ENCODE results near the gene HOXA13.

HOXA13 gene

GRCh38 chr7:27151931-27152815, 47.7 kb downstream of the HOXA13 start, which contains the start of gene HOXA3:
Gene HOXA3 (minus strand): TSS chr7:27152583. CDS start chr7:27110640, 41,943 bp downstream.
- no peak within 1 kb of the TSS for H3K4me3 ChIP-seq (ENCODE audit: low read length)
- H4K8ac ChIP-seq (ENCODE audit: low read depth, low read length): no peak within 1 kb of the TSS

GRCh38 chr7:27151341-27151930, 48.5 kb downstream of the HOXA13 start:
- Histone ChIP-seq H3K4me1 (ENCODE audit: control insufficient read depth, low read depth, low read length) (no peaks in the 10 kb centered on the region), H3K79me1 (ENCODE audit: low read length) (no peaks in the 10 kb centered on the region), H3K4ac (ENCODE audit: low read depth, low read length) (no peak overlapping the region), H3K4me2 (ENCODE audit: low read length) (peak overlapping the region; percentile 36), H2BK5ac (ENCODE audit: low read length) (no peak overlapping the region), H3K9ac (ENCODE audit: low read length) (no peak overlapping the region), H2BK15ac (replicated peaks; ENCODE audit: low read depth) (no peak overlapping the region), H3K4me3 (ENCODE audit: low read length) (no peak overlapping the region), H2BK120ac (ENCODE audit: low read depth, low read length) (no peak overlapping the region), H3K18ac (ENCODE audit: low read length) (no peak overlapping the region), H3K79me2 (ENCODE audit: control insufficient read depth, insufficient read depth, low read length) (no peaks in the 10 kb centered on the region), H2AK5ac (ENCODE audit: low read length) (no peak overlapping the region), H3K27ac (ENCODE audit: low read depth, low read length) (no peak overlapping the region), H3K23ac (ENCODE audit: low read length) (peak overlapping the region; percentile 33), H3K36me3 (ENCODE audit: control insufficient read depth, insufficient read depth, low read length) (no peaks in the 10 kb centered on the region), H4K8ac (ENCODE audit: low read depth, low read length) (no peak overlapping the region), H4K5ac (ENCODE audit: low read length) (no peak overlapping the region), H3K27me3 (ENCODE audit: insufficient read depth, low read length, poor library complexity) (peaks cover 89% of the 10 kb centered on the region), H3K56ac (ENCODE audit: low read length) (no peak overlapping the region)
- no CpG with 5 or more reads among the region's 27 CpGs for WGBS (ENCODE audit: extremely low coverage, insufficient coverage, low lambda C conversion rate)
- DNase-seq: no peak

More at GRCh38 chr7:27151931-27152815, 47.7 kb downstream of the HOXA13 start, which contains the start of gene HOXA3:
- peaks cover 89% of the 10 kb centered on the region for H3K27me3 ChIP-seq (ENCODE audit: insufficient read depth, low read length, poor library complexity)
- no peak within 1 kb of the TSS for H2BK120ac ChIP-seq (ENCODE audit: low read depth, low read length)
- H3K23ac ChIP-seq (ENCODE audit: low read length): no peak within 1 kb of the TSS
- no peaks in the 10 kb centered on the region for H3K79me2 ChIP-seq (ENCODE audit: control insufficient read depth, insufficient read depth, low read length)
- DNase-seq: no peak
- no peak within 1 kb of the TSS for H3K56ac ChIP-seq (ENCODE audit: low read length)
- H2BK15ac ChIP-seq (replicated peaks; ENCODE audit: low read depth): no peak within 1 kb of the TSS
- no peak within 1 kb of the TSS for H2AK5ac ChIP-seq (ENCODE audit: low read length)
- H3K27ac ChIP-seq (ENCODE audit: low read depth, low read length): no peak within 1 kb of the TSS
- no peak within 1 kb of the TSS for H2BK5ac ChIP-seq (ENCODE audit: low read length)
- no peaks in the 10 kb centered on the region for H3K79me1 ChIP-seq (ENCODE audit: low read length)
- no peak within 1 kb of the TSS for H4K5ac ChIP-seq (ENCODE audit: low read length)
- H3K4me1 ChIP-seq (ENCODE audit: control insufficient read depth, low read depth, low read length): no peaks in the 10 kb centered on the region
- no peaks in the 10 kb centered on the region for H3K36me3 ChIP-seq (ENCODE audit: control insufficient read depth, insufficient read depth, low read length)
- no peak within 1 kb of the TSS for H3K18ac ChIP-seq (ENCODE audit: low read length)
- no peak within 1 kb of the TSS for H3K4me2 ChIP-seq (ENCODE audit: low read length)
- no CpG with 5 or more reads among the region's 53 CpGs for WGBS (ENCODE audit: extremely low coverage, insufficient coverage, low lambda C conversion rate)
- H3K4ac ChIP-seq (ENCODE audit: low read depth, low read length): no peak within 1 kb of the TSS
- H3K9ac ChIP-seq (ENCODE audit: low read length): no peak within 1 kb of the TSS

- Histone ChIP-seq H3K27me3 (ENCODE audit: insufficient read depth, low read length, poor library complexity) (peaks cover 89% of the 10 kb centered on the region), H3K27ac (ENCODE audit: low read depth, low read length) (no peak overlapping the region)
Observed at GRCh38 chr7:27150568-27151340, 49.1 kb downstream of the HOXA13 start.

GRCh38 chr7:27149842-27150567, 49.9 kb downstream of the HOXA13 start:
- Histone ChIP-seq H4K5ac (ENCODE audit: low read length) (no peak overlapping the region), H3K4me2 (ENCODE audit: low read length) (no peak overlapping the region), H2BK120ac (ENCODE audit: low read depth, low read length) (no peak overlapping the region), H3K56ac (ENCODE audit: low read length) (no peak overlapping the region), H3K18ac (ENCODE audit: low read length) (no peak overlapping the region), H3K4ac (ENCODE audit: low read depth, low read length) (no peak overlapping the region), H4K8ac (ENCODE audit: low read depth, low read length) (no peak overlapping the region), H3K4me3 (ENCODE audit: low read length) (no peak overlapping the region), H2BK5ac (ENCODE audit: low read length) (no peak overlapping the region), H3K9ac (ENCODE audit: low read length) (no peak overlapping the region), H3K36me3 (ENCODE audit: control insufficient read depth, insufficient read depth, low read length) (no peaks in the 10 kb centered on the region), H3K79me2 (ENCODE audit: control insufficient read depth, insufficient read depth, low read length) (no peaks in the 10 kb centered on the region), H3K23ac (ENCODE audit: low read length) (no peak overlapping the region), H2AK5ac (ENCODE audit: low read length) (no peak overlapping the region), H3K79me1 (ENCODE audit: low read length) (no peaks in the 10 kb centered on the region), H3K27ac (ENCODE audit: low read depth, low read length) (no peak overlapping the region), H3K27me3 (ENCODE audit: insufficient read depth, low read length, poor library complexity) (peaks cover 89% of the 10 kb centered on the region), H3K4me1 (ENCODE audit: control insufficient read depth, low read depth, low read length) (no peaks in the 10 kb centered on the region), H2BK15ac (replicated peaks; ENCODE audit: low read depth) (no peak overlapping the region)
- WGBS (ENCODE audit: extremely low coverage, insufficient coverage, low lambda C conversion rate): no CpG with 5 or more reads among the region's 13 CpGs
- no peak for DNase-seq

More at GRCh38 chr7:27150568-27151340, 49.1 kb downstream of the HOXA13 start:
- H3K4me2 ChIP-seq (ENCODE audit: low read length): peak overlapping the region; percentile 36
- H3K4me1 ChIP-seq (ENCODE audit: control insufficient read depth, low read depth, low read length): no peaks in the 10 kb centered on the region
- H2BK5ac ChIP-seq (ENCODE audit: low read length): no peak overlapping the region
- no peak overlapping the region for H3K56ac ChIP-seq (ENCODE audit: low read length)
- H3K4me3 ChIP-seq (ENCODE audit: low read length): no peak overlapping the region
- H3K79me1 ChIP-seq (ENCODE audit: low read length): no peaks in the 10 kb centered on the region
- no peak overlapping the region for H3K18ac ChIP-seq (ENCODE audit: low read length)
- H3K23ac ChIP-seq (ENCODE audit: low read length): peak overlapping the region; percentile 33
- H4K5ac ChIP-seq (ENCODE audit: low read length): no peak overlapping the region
- no peak overlapping the region for H3K9ac ChIP-seq (ENCODE audit: low read length)
- no peak overlapping the region for H2BK120ac ChIP-seq (ENCODE audit: low read depth, low read length)
- H3K36me3 ChIP-seq (ENCODE audit: control insufficient read depth, insufficient read depth, low read length): no peaks in the 10 kb centered on the region
- no CpG with 5 or more reads among the region's 58 CpGs for WGBS (ENCODE audit: extremely low coverage, insufficient coverage, low lambda C conversion rate)
- no peak overlapping the region for H3K4ac ChIP-seq (ENCODE audit: low read depth, low read length)
- H3K79me2 ChIP-seq (ENCODE audit: control insufficient read depth, insufficient read depth, low read length): no peaks in the 10 kb centered on the region
- no peak overlapping the region for H4K8ac ChIP-seq (ENCODE audit: low read depth, low read length)
- H2BK15ac ChIP-seq (replicated peaks; ENCODE audit: low read depth): no peak overlapping the region
- H2AK5ac ChIP-seq (ENCODE audit: low read length): no peak overlapping the region
- peak; percentile 79 for DNase-seq
